D721Med (cell line): ENCODE data around the gene GADL1.

Experiments
- DNase-seq: peaks from one replicate; pipeline ENCODE4 v3.0.0; 2011; ENCODE audit warnings: low spot score; ENCODE audit not compliant: insufficient read length
- FAIRE-seq: peaks from 2 replicates; lab custom pipeline; 2011; peaks lifted over from hg19 to GRCh38; lab: Jason Lieb, UNC
- CTCF ChIP-seq: IDR thresholded peaks from 2 replicates; pipeline ENCODE4 v1.5.1; 2012; ENCODE audit warnings: mild to moderate bottlenecking, control low read depth; ENCODE audit not compliant: insufficient read depth; ENCODE audit errors: missing control alignments

GADL1 gene

GRCh38 chr3:30742796-30743619, 151.5 kb downstream of the GADL1 start:
- no peak for FAIRE-seq
- no peak for TF ChIP-seq CTCF
- DNase-seq, result no peak

GRCh38 chr3:30741889-30742288, 152.6 kb downstream of the GADL1 start:
- FAIRE-seq, result no peak
- no peak for DNase-seq
- no peak for TF ChIP-seq CTCF

GRCh38 chr3:30738605-30739004, 155.9 kb downstream of the GADL1 start:
- no peak for DNase-seq
- TF ChIP-seq CTCF, result no peak
- no peak for FAIRE-seq

GRCh38 chr3:30737743-30738499, 156.5 kb downstream of the GADL1 start:
- DNase-seq (no peak), FAIRE-seq (no peak)
- TF ChIP-seq CTCF, result no peak

- no peak for FAIRE-seq
- no peak for DNase-seq
- TF ChIP-seq CTCF, result no peak
Measured at GRCh38 chr3:30733696-30734095, 160.8 kb downstream of the GADL1 start.

- no peak for TF ChIP-seq CTCF
- DNase-seq (no peak), FAIRE-seq (no peak)
Measured at GRCh38 chr3:30733209-30733608, 161.3 kb downstream of the GADL1 start.
